ENCODE measurements around the gene ADPRHL1.

DNA sequence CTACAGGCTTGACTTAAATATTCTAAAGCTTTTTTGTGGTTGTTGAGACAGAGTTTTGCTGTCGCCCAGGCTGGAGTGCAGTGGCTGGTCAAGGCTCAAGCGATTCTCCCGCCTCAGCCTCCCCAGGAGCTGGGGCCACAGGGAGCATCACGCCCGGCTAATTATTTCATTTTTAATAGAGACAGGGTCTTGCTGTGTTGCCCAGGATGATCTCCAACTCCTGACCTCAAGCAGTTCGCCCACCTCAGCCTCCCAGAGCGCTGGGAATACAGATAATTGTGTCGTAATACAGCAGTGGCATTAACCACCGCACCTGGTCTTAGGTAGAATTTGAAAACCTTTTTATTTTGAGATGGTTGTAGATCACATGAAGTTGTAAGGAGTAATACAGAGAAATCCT lies 38.7 kb upstream of the ADPRHL1 start:
- TF ChIP-seq, protein P1, sequence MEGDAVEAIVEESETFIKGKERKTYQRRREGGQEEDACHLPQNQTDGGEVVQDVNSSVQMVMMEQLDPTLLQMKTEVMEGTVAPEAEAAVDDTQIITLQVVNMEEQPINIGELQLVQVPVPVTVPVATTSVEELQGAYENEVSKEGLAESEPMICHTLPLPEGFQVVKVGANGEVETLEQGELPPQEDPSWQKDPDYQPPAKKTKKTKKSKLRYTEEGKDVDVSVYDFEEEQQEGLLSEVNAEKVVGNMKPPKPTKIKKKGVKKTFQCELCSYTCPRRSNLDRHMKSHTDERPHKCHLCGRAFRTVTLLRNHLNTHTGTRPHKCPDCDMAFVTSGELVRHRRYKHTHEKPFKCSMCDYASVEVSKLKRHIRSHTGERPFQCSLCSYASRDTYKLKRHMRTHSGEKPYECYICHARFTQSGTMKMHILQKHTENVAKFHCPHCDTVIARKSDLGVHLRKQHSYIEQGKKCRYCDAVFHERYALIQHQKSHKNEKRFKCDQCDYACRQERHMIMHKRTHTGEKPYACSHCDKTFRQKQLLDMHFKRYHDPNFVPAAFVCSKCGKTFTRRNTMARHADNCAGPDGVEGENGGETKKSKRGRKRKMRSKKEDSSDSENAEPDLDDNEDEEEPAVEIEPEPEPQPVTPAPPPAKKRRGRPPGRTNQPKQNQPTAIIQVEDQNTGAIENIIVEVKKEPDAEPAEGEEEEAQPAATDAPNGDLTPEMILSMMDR (IDR thresholded peaks at IDR 0.05) = no peak
- TF ChIP-seq POLR2A (IDR thresholded peaks at IDR 0.05) (no peak), EP300 (IDR thresholded peaks at IDR 0.05) (no peak)

All from tibial nerve (tissue), 4 donors.